SK-N-SH (cell line): ENCODE data around the gene TNIP2. TPM values are rescaled to one million over a fixed set of nuclear protein-coding genes. Genes with fewer than 3 reads are reported as not detected.

Experiments used
- CTCF ChIA-PET: fragments of 300-600, 350-600 bp; formaldehyde crosslinking; extraction: SDS; loops from one replicate; lab custom pipeline; 2021; lab: Yijun Ruan, JAX
- POLR2A ChIA-PET: fragments of 350-600 bp; sonication (Branson Sonifier 250); formaldehyde crosslinking; extraction: SDS; loops from one replicate; lab custom pipeline; 2020; ENCODE audit warnings: antibody characterized with exemption, inconsistent platforms; lab: Yijun Ruan, JAX
- DNase-seq: peaks from one replicate; pipeline ENCODE4 v3.0.0; 2012
- H2AFZ ChIP-seq: fragments of 200-600 bp; sonication (generic); 2 replicates; pipeline ENCODE4 v1.8.1; 2016; ENCODE audit warnings: antibody characterized with exemption, mild to moderate bottlenecking, low read depth
- H3F3A ChIP-seq: fragments of 200-600 bp; sonication (generic); replicated peaks from 2 replicates; pipeline ENCODE3; 2016; ENCODE audit warnings: antibody characterized with exemption, mild to moderate bottlenecking; ENCODE audit not compliant: insufficient read depth
- H3K27ac ChIP-seq, 2 experiments: fragments of 200-500 bp in 1 of 2; fragments of 200-600 bp in 1 of 2; sonication (Bioruptor generic) in 1 of 2; sonication (generic), shearing (Covaris generic) in 1 of 2; 2 replicates each; pipeline versions ENCODE4 v1.5.1 to v1.6.1; 2014 to 2016; ENCODE audit warnings: low read depth in 2 of 2, inconsistent platforms in 1 of 2, low read length in 1 of 2, mild to moderate bottlenecking in 1 of 2, mixed read lengths in 1 of 2
- H3K27me3 ChIP-seq: fragments of 200-600 bp; sonication (generic), shearing (Covaris generic); 2 replicates; pipeline ENCODE4 v1.6.1; 2016; ENCODE audit warnings: mixed run types; ENCODE audit not compliant: insufficient read depth
- H3K36me3 ChIP-seq, 2 experiments: fragments of 200-500 bp in 1 of 2; fragments of 200-600 bp in 1 of 2; sonication (Bioruptor generic) in 1 of 2; sonication (generic) in 1 of 2; replicated peaks in 1 of 2; 2 replicates each; pipeline versions ENCODE3 to v1.5.1; 2014 to 2016; ENCODE audit warnings: low read length in 1 of 2, mild to moderate bottlenecking in 1 of 2; ENCODE audit not compliant: insufficient read depth in 2 of 2, control insufficient read depth in 1 of 2
- H3K4me1 ChIP-seq, 2 experiments: fragments of 200-500 bp in 1 of 2; fragments of 200-600 bp in 1 of 2; sonication (Bioruptor generic) in 1 of 2; sonication (generic), shearing (Covaris generic) in 1 of 2; 2 replicates each; pipeline versions ENCODE4 v1.5.1 to v1.6.1; 2014 to 2016; ENCODE audit warnings: low read depth in 1 of 2, low read length in 1 of 2, mixed run types in 1 of 2; ENCODE audit not compliant: insufficient read depth in 2 of 2, control insufficient read depth in 1 of 2
- H3K4me2 ChIP-seq: fragments of 200-600 bp; sonication (generic), shearing (Covaris generic); 2 replicates; pipeline ENCODE4 v1.6.1; 2017; ENCODE audit warnings: mixed run types
- H3K4me3 ChIP-seq, 2 experiments: fragments of 200-500 bp in 1 of 2; fragments of 200-600 bp in 1 of 2; sonication (Bioruptor generic) in 1 of 2; sonication (generic), shearing (Covaris generic) in 1 of 2; 2 replicates each; pipeline versions ENCODE4 v1.5.1 to v1.8.1; 2014 to 2016; ENCODE audit warnings: low read depth in 2 of 2, inconsistent platforms in 1 of 2, low read length in 1 of 2, mild to moderate bottlenecking in 1 of 2, mixed read lengths in 1 of 2, moderate library complexity in 1 of 2
- H3K79me2 ChIP-seq: fragments of 200-600 bp; sonication (generic); 2 replicates; pipeline ENCODE4 v1.8.1; 2017; ENCODE audit warnings: mild to moderate bottlenecking; ENCODE audit not compliant: insufficient read depth
- H3K9ac ChIP-seq: fragments of 200-600 bp; sonication (generic); 2 replicates; pipeline ENCODE4 v1.6.1; 2017; ENCODE audit warnings: mixed run types
- H3K9me2 ChIP-seq: fragments of 200-600 bp; sonication (generic); 2 replicates; pipeline ENCODE4 v1.6.1; 2017; ENCODE audit warnings: mixed run types
- H3K9me3 ChIP-seq: fragments of 200-600 bp; sonication (generic); 2 replicates; pipeline ENCODE4 v1.6.1; 2017; ENCODE audit warnings: mixed run types, mild to moderate bottlenecking, moderate library complexity
- H4K20me1 ChIP-seq: fragments of 200-600 bp; sonication (generic); 2 replicates; pipeline ENCODE4 v1.6.1; 2017; ENCODE audit warnings: mild to moderate bottlenecking, mixed run types; ENCODE audit not compliant: insufficient read depth
- CHD2 ChIP-seq: fragments of 150-350 bp; IDR thresholded peaks from 2 replicates; pipeline ENCODE4 v1.6.1; 2018; ENCODE audit warnings: low read length; ENCODE audit not compliant: partially characterized antibody
- EP300 ChIP-seq, 2 experiments: IDR thresholded peaks; 2 replicates each; pipeline versions ENCODE4 v1.4.0 to v1.6.1; 2012; ENCODE audit warnings: borderline replicate concordance in 1 of 2, low read depth in 1 of 2, low read length in 1 of 2
- EZH2phosphoT487 ChIP-seq: fragments of 200-600 bp; sonication (generic); IDR thresholded peaks from 2 replicates; pipeline ENCODE4 v1.6.1; 2017; ENCODE audit warnings: low read depth, mixed run types, mild to moderate bottlenecking, antibody characterized with exemption, moderate library complexity, borderline replicate concordance
- GABPA ChIP-seq: IDR thresholded peaks from 2 replicates; pipeline ENCODE4 v1.4.0; 2012; ENCODE audit warnings: low read depth, mild to moderate bottlenecking
- GATA2 ChIP-seq: sonication (generic); formaldehyde crosslinking; IDR thresholded peaks from 2 replicates; pipeline ENCODE4 v1.5.0; 2020; ENCODE audit warnings: mild to moderate bottlenecking, missing genetic modification reagents
- MEF2A ChIP-seq: IDR thresholded peaks from 2 replicates; pipeline ENCODE4 v1.4.0; 2012; ENCODE audit warnings: low read depth, borderline replicate concordance
- MXI1 ChIP-seq: IDR thresholded peaks from 2 replicates; pipeline ENCODE4 v1.6.1; 2012; ENCODE audit warnings: mild to moderate bottlenecking, low read depth, low read length, improper control_type of control experiment
- NRF1 ChIP-seq: IDR thresholded peaks from 2 replicates; pipeline ENCODE4 v1.6.1; 2012; ENCODE audit warnings: low read depth, mild to moderate bottlenecking, low read length
- RCOR1 ChIP-seq: fragments of 150-350 bp; IDR thresholded peaks from 2 replicates; pipeline ENCODE4 v1.6.1; 2017; ENCODE audit warnings: antibody characterized with exemption, low read length
- RFX5 ChIP-seq: IDR thresholded peaks from 2 replicates; pipeline ENCODE4 v1.6.1; 2012; ENCODE audit warnings: mild to moderate bottlenecking, improper control_type of control experiment, low read length
- SIN3A ChIP-seq: IDR thresholded peaks from 2 replicates; pipeline ENCODE4 v1.6.1; 2012; ENCODE audit warnings: low read depth, mild to moderate bottlenecking, low read length, moderate library complexity, borderline replicate concordance
- TAF1 ChIP-seq: IDR thresholded peaks from 2 replicates; pipeline ENCODE4 v1.6.1; 2012; ENCODE audit warnings: low read depth, mild to moderate bottlenecking, low read length, moderate library complexity, borderline replicate concordance
- TEAD4 ChIP-seq: IDR thresholded peaks from 2 replicates; pipeline ENCODE4 v1.4.0; 2012; ENCODE audit warnings: mild to moderate bottlenecking, borderline replicate concordance; ENCODE audit not compliant: insufficient read depth
- YY1 ChIP-seq: IDR thresholded peaks from 2 replicates; pipeline ENCODE4 v1.4.0; 2012; ENCODE audit warnings: low read depth, mild to moderate bottlenecking
- whole genome bisulfite sequencing: methylation state at CpG from one replicate; pipeline ENCODE4 v1.1.6; 2017; ENCODE audit warnings: low lambda C conversion rate; 5-methylcytosine and 5-hydroxymethylcytosine counted together
- polyA plus RNA-seq, 3 experiments: library from polyadenylated mRNA; depleted of rRNA; stranded (reverse); fragments of >200 nt; gene quantifications; 2 replicates each; pipeline ENCODE4 v1.2.3, GENCODE V29; 2012
- TF ChIP-seq, protein P1 (sequence below): IDR thresholded peaks from 2 replicates; pipeline ENCODE4; 2012
- TF ChIP-seq, protein P2 (sequence below): fragments of 150-350 bp; IDR thresholded peaks from 2 replicates; pipeline ENCODE4 v1.6.1; 2016; ENCODE audit warnings: mild to moderate bottlenecking, low read depth, low read length
- TF ChIP-seq, protein P3 (sequence below): IDR thresholded peaks from 2 replicates; pipeline ENCODE4 v1.4.0; 2012; ENCODE audit warnings: low read depth, borderline replicate concordance

The TNIP2 gene
- polyA plus RNA-seq, 1 of the 3 experiments (the other 2 are of a cell fraction) = 78.9 TPM

DNA sequence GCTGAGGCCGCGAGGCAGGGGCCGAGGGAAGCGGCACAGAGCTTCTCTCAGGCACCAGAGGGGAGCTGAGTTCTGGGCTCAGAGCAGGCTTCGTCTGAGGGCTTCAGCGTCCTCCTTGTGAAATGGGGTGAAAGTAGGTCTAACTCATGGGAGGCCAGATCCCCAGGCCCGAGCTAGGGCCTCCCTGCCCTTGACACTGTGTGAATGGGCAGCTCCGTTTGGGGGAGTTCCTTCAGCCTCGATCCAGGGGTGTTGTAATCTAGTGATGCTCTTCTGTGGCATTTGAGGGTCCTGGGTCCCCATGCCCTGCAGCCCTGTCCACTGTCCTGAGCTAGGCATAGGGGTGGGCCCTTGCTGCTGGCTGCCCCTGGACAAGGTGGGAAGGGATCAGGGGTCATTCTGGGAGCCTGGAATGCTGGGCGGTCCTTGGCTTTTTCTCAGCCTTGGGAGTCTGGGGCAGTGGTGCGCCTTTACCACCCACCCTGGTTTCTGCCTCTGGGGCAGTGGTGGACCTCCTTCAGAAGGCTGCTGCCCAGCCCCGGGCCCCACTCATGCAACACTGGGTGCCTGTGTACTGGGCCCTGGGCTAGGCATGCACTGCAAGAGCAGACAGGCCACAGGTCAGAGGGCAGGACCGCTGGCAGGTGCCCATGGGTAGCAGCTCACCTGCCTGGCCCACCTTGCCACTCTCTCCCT lies 40.9 kb upstream of the TNIP2 start:
- no CpG with 5 or more reads among the region's 13 CpGs for WGBS

More for the DNA sequence above, 40.9 kb upstream of the TNIP2 start:
- ChIA-PET CTCF (interaction anchor here (1.2 to 1.9 kb wide), 4 partner anchors 21 to 157 kb away, joined by 3 to 11 read pairs (median 3); no protein-coding TSS in a partner anchor), POLR2A (interaction anchor here (1.2 kb wide), 1 partner anchor 10 kb away, joined by 4 read pairs; no protein-coding TSS in a partner anchor)
- no peak overlapping the region for H3K9ac ChIP-seq
- peaks cover 31 to 89% of the 10 kb centered on the region in 2 experiments; a peak in 3 of 4 replicates for H3K4me1 ChIP-seq
- peak overlapping the region in 1 of 2 experiments; percentile 98; a peak in 2 of 4 replicates for H3K27ac ChIP-seq
- no peak overlapping the region for H3K4me3 ChIP-seq
- DNase-seq = peak; percentile 4
- peak overlapping the region; percentile 44; the same call in 1 of the 2 replicates for H3K4me2 ChIP-seq
- TF ChIP-seq SIN3A (no peak), NRF1 (no peak), RFX5 (no peak), YY1 (no peak), GATA2 (CRISPR knock-in tag) (no peak), MEF2A (no peak), MXI1 (no peak), CHD2 (no peak), TAF1 (no peak), EZH2phosphoT487 (no peak), TEAD4 (no peak), GABPA (no peak), RCOR1 (no peak), EP300 (IDR thresholded peaks at IDR 0.05; ENCODE audit: borderline replicate concordance in 1 of 2, low read depth in 1 of 2, low read length in 1 of 2) (no peak)
- TF ChIP-seq, protein P1, sequence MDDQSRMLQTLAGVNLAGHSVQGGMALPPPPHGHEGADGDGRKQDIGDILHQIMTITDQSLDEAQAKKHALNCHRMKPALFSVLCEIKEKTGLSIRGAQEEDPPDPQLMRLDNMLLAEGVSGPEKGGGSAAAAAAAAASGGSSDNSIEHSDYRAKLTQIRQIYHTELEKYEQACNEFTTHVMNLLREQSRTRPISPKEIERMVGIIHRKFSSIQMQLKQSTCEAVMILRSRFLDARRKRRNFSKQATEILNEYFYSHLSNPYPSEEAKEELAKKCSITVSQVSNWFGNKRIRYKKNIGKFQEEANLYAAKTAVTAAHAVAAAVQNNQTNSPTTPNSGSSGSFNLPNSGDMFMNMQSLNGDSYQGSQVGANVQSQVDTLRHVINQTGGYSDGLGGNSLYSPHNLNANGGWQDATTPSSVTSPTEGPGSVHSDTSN = no peak
- TF ChIP-seq, protein P2, sequence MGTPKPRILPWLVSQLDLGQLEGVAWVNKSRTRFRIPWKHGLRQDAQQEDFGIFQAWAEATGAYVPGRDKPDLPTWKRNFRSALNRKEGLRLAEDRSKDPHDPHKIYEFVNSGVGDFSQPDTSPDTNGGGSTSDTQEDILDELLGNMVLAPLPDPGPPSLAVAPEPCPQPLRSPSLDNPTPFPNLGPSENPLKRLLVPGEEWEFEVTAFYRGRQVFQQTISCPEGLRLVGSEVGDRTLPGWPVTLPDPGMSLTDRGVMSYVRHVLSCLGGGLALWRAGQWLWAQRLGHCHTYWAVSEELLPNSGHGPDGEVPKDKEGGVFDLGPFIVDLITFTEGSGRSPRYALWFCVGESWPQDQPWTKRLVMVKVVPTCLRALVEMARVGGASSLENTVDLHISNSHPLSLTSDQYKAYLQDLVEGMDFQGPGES = no peak
- TF ChIP-seq, protein P3, sequence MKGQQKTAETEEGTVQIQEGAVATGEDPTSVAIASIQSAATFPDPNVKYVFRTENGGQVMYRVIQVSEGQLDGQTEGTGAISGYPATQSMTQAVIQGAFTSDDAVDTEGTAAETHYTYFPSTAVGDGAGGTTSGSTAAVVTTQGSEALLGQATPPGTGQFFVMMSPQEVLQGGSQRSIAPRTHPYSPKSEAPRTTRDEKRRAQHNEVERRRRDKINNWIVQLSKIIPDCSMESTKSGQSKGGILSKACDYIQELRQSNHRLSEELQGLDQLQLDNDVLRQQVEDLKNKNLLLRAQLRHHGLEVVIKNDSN = no peak
- peaks cover 7% of the 10 kb centered on the region; the same call in 1 of the 2 replicates for H3K79me2 ChIP-seq
- H3F3A ChIP-seq = peaks cover 4% of the 10 kb centered on the region
- H3K9me2 ChIP-seq = no peaks in the 10 kb centered on the region
- no peaks in the 10 kb centered on the region for H3K27me3 ChIP-seq
- H3K36me3 ChIP-seq = no peaks in the 10 kb centered on the region
- no peak overlapping the region for H2AFZ ChIP-seq
- no peaks in the 10 kb centered on the region for H4K20me1 ChIP-seq
- no peaks in the 10 kb centered on the region for H3K9me3 ChIP-seq
